Adrenal gland (tissue), 5 donors: ENCODE data around the gene PRDX5.

ENCODE experiments used
- CTCF ChIP-seq, 6 experiments: fragments of 450-650 bp in 4 of 6; fragments of 200-600 bp in 2 of 6; sonication (generic) in 1 of 6; IDR thresholded peaks; 1 replicate in 5 of 6; 2 replicates in 1 of 6; pipeline versions ENCODE4 v1.5.1 to v1.8.0; 2016 to 2021; ENCODE audit warnings: antibody characterized with exemption in 6 of 6, mild to moderate bottlenecking in 2 of 6, moderate library complexity in 1 of 6
- POLR2A ChIP-seq, 2 donors: fragments of 450-650 bp; IDR thresholded peaks; one replicate each; pipeline ENCODE4 v1.6.1; 2017; ENCODE audit warnings: antibody characterized with exemption in 2 of 2, mild to moderate bottlenecking in 2 of 2, moderate library complexity in 1 of 2
- donor health status: DM: no; HTN: no; CAD: no.

- TF ChIP-seq CTCF (IDR thresholded peaks at IDR 0.05) (no peak), POLR2A (IDR thresholded peaks at IDR 0.05) (no peak)
These were observed 29.4 kb downstream of the PRDX5 start for GRCh38 chr11:64347193-64347867.
